ENCODE results near the gene BRCA1.

BRCA1 gene

DNA sequence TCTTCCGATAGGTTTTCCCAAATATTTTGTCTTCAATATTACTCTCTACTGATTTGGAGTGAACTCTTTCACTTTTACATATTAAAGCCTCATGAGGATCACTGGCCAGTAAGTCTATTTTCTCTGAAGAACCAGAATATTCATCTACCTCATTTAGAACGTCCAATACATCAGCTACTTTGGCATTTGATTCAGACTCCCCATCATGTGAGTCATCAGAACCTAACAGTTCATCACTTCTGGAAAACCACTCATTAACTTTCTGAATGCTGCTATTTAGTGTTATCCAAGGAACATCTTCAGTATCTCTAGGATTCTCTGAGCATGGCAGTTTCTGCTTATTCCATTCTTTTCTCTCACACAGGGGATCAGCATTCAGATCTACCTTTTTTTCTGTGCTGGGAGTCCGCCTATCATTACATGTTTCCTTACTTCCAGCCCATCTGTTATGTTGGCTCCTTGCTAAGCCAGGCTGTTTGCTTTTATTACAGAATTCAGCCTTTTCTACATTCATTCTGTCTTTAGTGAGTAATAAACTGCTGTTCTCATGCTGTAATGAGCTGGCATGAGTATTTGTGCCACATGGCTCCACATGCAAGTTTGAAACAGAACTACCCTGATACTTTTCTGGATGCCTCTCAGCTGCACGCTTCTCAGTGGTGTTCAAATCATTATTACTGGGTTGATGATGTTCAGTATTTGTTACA is 30.9 kb downstream of the BRCA1 start:
- no peak for DNase-seq (ENCODE audit: low read depth, low spot score)
- TF ChIP-seq YY1 (IDR thresholded peaks at IDR 0.05; ENCODE audit: insufficient read depth, insufficient read length) (no peak), ZNF274 (IDR thresholded peaks at IDR 0.05; ENCODE audit: low read depth, low read length) (no peak), SUZ12 (IDR thresholded peaks at IDR 0.05; ENCODE audit: extremely low read depth, insufficient read depth, insufficient read length) (no peak)
- no peak overlapping the region for H3K9ac ChIP-seq (ENCODE audit: insufficient read length, low read depth)
- H3K27me3 ChIP-seq (ENCODE audit: insufficient read depth, insufficient read length) = no peaks in the 10 kb centered on the region
- H3K9me3 ChIP-seq (ENCODE audit: insufficient read depth, low read length) = no peaks in the 10 kb centered on the region
- H3K4me1 ChIP-seq (ENCODE audit: insufficient read depth, insufficient read length) = no peaks in the 10 kb centered on the region
- no peak overlapping the region for H3K4me3 ChIP-seq (ENCODE audit: insufficient read length, low read depth)
- peaks cover 79% of the 10 kb centered on the region for H3K36me3 ChIP-seq (ENCODE audit: insufficient read depth, insufficient read length, low read length)

DNA sequence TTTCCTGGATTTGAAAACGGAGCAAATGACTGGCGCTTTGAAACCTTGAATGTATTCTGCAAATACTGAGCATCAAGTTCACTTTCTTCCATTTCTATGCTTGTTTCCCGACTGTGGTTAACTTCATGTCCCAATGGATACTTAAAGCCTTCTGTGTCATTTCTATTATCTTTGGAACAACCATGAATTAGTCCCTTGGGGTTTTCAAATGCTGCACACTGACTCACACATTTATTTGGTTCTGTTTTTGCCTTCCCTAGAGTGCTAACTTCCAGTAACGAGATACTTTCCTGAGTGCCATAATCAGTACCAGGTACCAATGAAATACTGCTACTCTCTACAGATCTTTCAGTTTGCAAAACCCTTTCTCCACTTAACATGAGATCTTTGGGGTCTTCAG is 32.3 kb downstream of the BRCA1 start:
- Histone ChIP-seq H3K9me3 (ENCODE audit: insufficient read depth, low read length) (no peaks in the 10 kb centered on the region), H3K9ac (ENCODE audit: insufficient read length, low read depth) (no peak overlapping the region), H3K4me3 (ENCODE audit: insufficient read length, low read depth) (no peak overlapping the region), H3K36me3 (ENCODE audit: insufficient read depth, insufficient read length, low read length) (peaks cover 88% of the 10 kb centered on the region), H3K4me1 (ENCODE audit: insufficient read depth, insufficient read length) (no peaks in the 10 kb centered on the region), H3K27me3 (ENCODE audit: insufficient read depth, insufficient read length) (no peaks in the 10 kb centered on the region)
- DNase-seq (ENCODE audit: low read depth, low spot score) = no peak
- TF ChIP-seq SUZ12 (IDR thresholded peaks at IDR 0.05; ENCODE audit: extremely low read depth, insufficient read depth, insufficient read length) = no peak
- no peak for TF ChIP-seq ZNF274 (IDR thresholded peaks at IDR 0.05; ENCODE audit: low read depth, low read length)
- TF ChIP-seq YY1 (IDR thresholded peaks at IDR 0.05; ENCODE audit: insufficient read depth, insufficient read length) = no peak

DNA sequence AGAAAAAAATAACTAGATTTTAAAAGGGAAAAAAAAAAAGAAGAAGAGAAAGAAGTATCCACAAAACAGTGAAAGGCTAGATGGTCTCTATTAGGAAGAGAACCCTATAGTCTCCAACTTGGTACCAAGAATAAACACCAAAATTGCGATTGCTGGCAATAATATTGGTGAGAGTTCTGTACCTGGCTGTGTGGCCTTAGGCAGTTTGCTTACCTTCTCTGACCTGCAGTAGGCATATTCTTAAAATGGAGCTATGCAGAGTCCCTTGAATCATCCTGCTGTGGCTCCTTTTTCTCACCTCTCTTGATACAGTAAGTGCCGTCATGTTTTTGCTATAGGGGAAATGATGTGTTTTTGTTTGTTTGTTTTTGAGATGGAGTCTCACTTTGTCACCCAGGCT is 35.1 kb downstream of the BRCA1 start:
- DNase-seq (ENCODE audit: low read depth, low spot score) = no peak
- H3K27me3 ChIP-seq (ENCODE audit: insufficient read depth, insufficient read length) = no peaks in the 10 kb centered on the region
- H3K9ac ChIP-seq (ENCODE audit: insufficient read length, low read depth) = no peak overlapping the region
- H3K36me3 ChIP-seq (ENCODE audit: insufficient read depth, insufficient read length, low read length) = peaks cover 69% of the 10 kb centered on the region
- H3K4me3 ChIP-seq (ENCODE audit: insufficient read length, low read depth) = no peak overlapping the region
- no peaks in the 10 kb centered on the region for H3K9me3 ChIP-seq (ENCODE audit: insufficient read depth, low read length)
- TF ChIP-seq SUZ12 (IDR thresholded peaks at IDR 0.05; ENCODE audit: extremely low read depth, insufficient read depth, insufficient read length) = no peak
- TF ChIP-seq YY1 (IDR thresholded peaks at IDR 0.05; ENCODE audit: insufficient read depth, insufficient read length) = no peak
- no peak for TF ChIP-seq ZNF274 (IDR thresholded peaks at IDR 0.05; ENCODE audit: low read depth, low read length)
- H3K4me1 ChIP-seq (ENCODE audit: insufficient read depth, insufficient read length) = no peaks in the 10 kb centered on the region

DNA sequence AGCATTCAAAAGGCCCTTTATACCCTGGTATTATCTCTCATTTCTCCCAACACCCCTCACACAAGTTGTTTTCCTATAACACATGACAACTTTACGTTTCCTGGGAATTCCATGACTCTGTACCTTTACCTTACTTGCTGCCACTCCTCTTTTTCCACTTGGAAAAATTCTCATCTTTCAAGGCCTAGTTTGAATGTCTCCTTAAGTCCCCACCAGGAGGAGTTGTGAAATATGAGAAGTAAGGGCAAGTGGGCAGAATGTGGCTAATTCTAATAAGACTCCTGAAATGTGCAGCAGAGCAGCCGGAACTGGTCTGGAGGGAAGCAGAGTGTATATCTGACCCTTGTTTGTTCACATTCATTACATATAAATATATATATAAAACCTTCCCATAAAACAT is 39.7 kb downstream of the BRCA1 start:
- peaks cover 53% of the 10 kb centered on the region for H3K36me3 ChIP-seq (ENCODE audit: insufficient read depth, insufficient read length, low read length)
- TF ChIP-seq SUZ12 (IDR thresholded peaks at IDR 0.05; ENCODE audit: extremely low read depth, insufficient read depth, insufficient read length) = no peak
- no peak for TF ChIP-seq YY1 (IDR thresholded peaks at IDR 0.05; ENCODE audit: insufficient read depth, insufficient read length)
- no peak for TF ChIP-seq ZNF274 (IDR thresholded peaks at IDR 0.05; ENCODE audit: low read depth, low read length)
- no peak overlapping the region for H3K9ac ChIP-seq (ENCODE audit: insufficient read length, low read depth)
- no peak for DNase-seq (ENCODE audit: low read depth, low spot score)
- H3K4me3 ChIP-seq (ENCODE audit: insufficient read length, low read depth) = no peak overlapping the region
- no peaks in the 10 kb centered on the region for H3K27me3 ChIP-seq (ENCODE audit: insufficient read depth, insufficient read length)
- H3K9me3 ChIP-seq (ENCODE audit: insufficient read depth, low read length) = no peaks in the 10 kb centered on the region
- no peaks in the 10 kb centered on the region for H3K4me1 ChIP-seq (ENCODE audit: insufficient read depth, insufficient read length)

GRCh38 chr17:43079641-43080302 is 45.4 kb downstream of the BRCA1 start:
- TF ChIP-seq ZNF274 (IDR thresholded peaks at IDR 0.05; ENCODE audit: low read depth, low read length) = no peak
- no peak for TF ChIP-seq YY1 (IDR thresholded peaks at IDR 0.05; ENCODE audit: insufficient read depth, insufficient read length)
- no peak for TF ChIP-seq SUZ12 (IDR thresholded peaks at IDR 0.05; ENCODE audit: extremely low read depth, insufficient read depth, insufficient read length)
- Histone ChIP-seq H3K9ac (ENCODE audit: insufficient read length, low read depth) (no peak overlapping the region), H3K27me3 (ENCODE audit: insufficient read depth, insufficient read length) (no peaks in the 10 kb centered on the region), H3K9me3 (ENCODE audit: insufficient read depth, low read length) (no peaks in the 10 kb centered on the region), H3K4me1 (ENCODE audit: insufficient read depth, insufficient read length) (no peaks in the 10 kb centered on the region), H3K36me3 (ENCODE audit: insufficient read depth, insufficient read length, low read length) (peaks cover 48% of the 10 kb centered on the region), H3K4me3 (ENCODE audit: insufficient read length, low read depth) (no peak overlapping the region)
- DNase-seq (ENCODE audit: low read depth, low spot score) = no peak

GRCh38 chr17:43074869-43075268 is 50.3 kb downstream of the BRCA1 start:
- Histone ChIP-seq H3K9ac (ENCODE audit: insufficient read length, low read depth) (no peak overlapping the region), H3K9me3 (ENCODE audit: insufficient read depth, low read length) (no peaks in the 10 kb centered on the region), H3K4me3 (ENCODE audit: insufficient read length, low read depth) (no peak overlapping the region), H3K4me1 (ENCODE audit: insufficient read depth, insufficient read length) (no peaks in the 10 kb centered on the region), H3K36me3 (ENCODE audit: insufficient read depth, insufficient read length, low read length) (peaks cover 56% of the 10 kb centered on the region), H3K27me3 (ENCODE audit: insufficient read depth, insufficient read length) (no peaks in the 10 kb centered on the region)
- DNase-seq (ENCODE audit: low read depth, low spot score) = no peak
- no peak for TF ChIP-seq SUZ12 (IDR thresholded peaks at IDR 0.05; ENCODE audit: extremely low read depth, insufficient read depth, insufficient read length)

DNA sequence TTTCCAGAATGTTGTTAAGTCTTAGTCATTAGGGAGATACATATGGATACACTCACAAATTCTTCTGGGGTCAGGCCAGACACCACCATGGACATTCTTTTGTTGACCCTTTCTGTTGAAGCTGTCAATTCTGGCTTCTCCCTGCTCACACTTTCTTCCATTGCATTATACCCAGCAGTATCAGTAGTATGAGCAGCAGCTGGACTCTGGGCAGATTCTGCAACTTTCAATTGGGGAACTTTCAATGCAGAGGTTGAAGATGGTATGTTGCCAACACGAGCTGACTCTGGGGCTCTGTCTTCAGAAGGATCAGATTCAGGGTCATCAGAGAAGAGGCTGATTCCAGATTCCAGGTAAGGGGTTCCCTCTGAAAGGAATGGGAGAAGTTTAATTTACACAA is 54.3 kb downstream of the BRCA1 start:
- no peak for TF ChIP-seq ZNF274 (IDR thresholded peaks at IDR 0.05; ENCODE audit: low read depth, low read length)
- TF ChIP-seq YY1 (IDR thresholded peaks at IDR 0.05; ENCODE audit: insufficient read depth, insufficient read length) = no peak
- TF ChIP-seq SUZ12 (IDR thresholded peaks at IDR 0.05; ENCODE audit: extremely low read depth, insufficient read depth, insufficient read length) = no peak
- no peaks in the 10 kb centered on the region for H3K27me3 ChIP-seq (ENCODE audit: insufficient read depth, insufficient read length)
- H3K9me3 ChIP-seq (ENCODE audit: insufficient read depth, low read length) = no peaks in the 10 kb centered on the region
- no peak overlapping the region for H3K4me3 ChIP-seq (ENCODE audit: insufficient read length, low read depth)
- DNase-seq (ENCODE audit: low read depth, low spot score) = no peak
- H3K36me3 ChIP-seq (ENCODE audit: insufficient read depth, insufficient read length, low read length) = peaks cover 55% of the 10 kb centered on the region
- H3K9ac ChIP-seq (ENCODE audit: insufficient read length, low read depth) = no peak overlapping the region
- H3K4me1 ChIP-seq (ENCODE audit: insufficient read depth, insufficient read length) = no peaks in the 10 kb centered on the region
